K562 (cell line): ENCODE results near the gene PYGB. TPM values are rescaled to one million over a fixed set of nuclear protein-coding genes. Genes with fewer than 3 reads are reported as not detected.
A peak's percentile ranks its signal among the peaks of the same experiment; 100 is the strongest.

Experiments used
- ATAC-seq: fragments of 200-7000 bp; cut with Tn5 transposase; 3 replicates; pipeline ENCODE4 v1.9.1; 2020; ENCODE audit warnings: moderate library complexity
- BruUV-seq: library from RNA; stranded (reverse); fragments of 400-500 nt; replicated peaks from 2 replicates; lab custom pipeline; 2021; lab: Mats Ljungman, UMichigan
- CTCF ChIA-PET: fragments of 300-600 bp; formaldehyde crosslinking; extraction: SDS; loops from one replicate; lab custom pipeline; 2021; ENCODE audit warnings: low intra/inter-chr PET ratio; lab: Yijun Ruan, JAX
- POLR2A ChIA-PET: fragments of 300-600, 350-650 bp; sonication (Branson Sonifier 250); formaldehyde crosslinking; extraction: SDS; loops from one replicate; lab custom pipeline; 2021; ENCODE audit warnings: antibody characterized with exemption, inconsistent platforms; lab: Yijun Ruan, JAX
- DNase-seq, 4 experiments: peaks; one replicate each; pipeline versions ENCODE4 v3.0.0 to v3.0.0-alpha.2; 2011 to 2018; ENCODE audit warnings: low spot score in 3 of 4, mixed read lengths in 3 of 4; ENCODE audit errors: extremely low read depth in 1 of 4
- FAIRE-seq: peaks from 2 replicates; lab custom pipeline; 2011; peaks lifted over from hg19 to GRCh38; lab: Jason Lieb, UNC
- H2AFZ ChIP-seq: 2 replicates; pipeline ENCODE4 v1.6.0; 2011; ENCODE audit warnings: low read depth, low read length, control low read depth, inconsistent platforms
- H3K27ac ChIP-seq: fragments of 200-600 bp; 3 replicates; pipeline ENCODE4 v1.8.0; 2011; ENCODE audit warnings: low read depth, mild to moderate bottlenecking, control low read depth, inconsistent platforms, low read length, moderate library complexity, mixed read lengths; ENCODE audit errors: extremely low read depth
- H3K27me3 ChIP-seq, 2 experiments: fragments of 300-600 bp in 1 of 2; 2 replicates in 1 of 2; 3 replicates in 1 of 2; pipeline versions ENCODE4 v1.6.0 to v1.8.0; 2011; ENCODE audit warnings: inconsistent platforms in 2 of 2, low read length in 2 of 2, mild to moderate bottlenecking in 1 of 2, mixed read lengths in 1 of 2, moderate library complexity in 1 of 2; ENCODE audit not compliant: control insufficient read depth in 2 of 2, insufficient read depth in 2 of 2
- H3K36me3 ChIP-seq: fragments of 300-600 bp; 3 replicates; pipeline ENCODE4 v1.8.0; 2011; ENCODE audit warnings: mild to moderate bottlenecking, low read length, inconsistent platforms; ENCODE audit not compliant: control insufficient read depth, insufficient read depth
- H3K4me1 ChIP-seq, 2 experiments: fragments of 200-600 bp in 1 of 2; replicated peaks in 1 of 2; 2 replicates in 1 of 2; 3 replicates in 1 of 2; pipeline versions ENCODE4 v1.5.1 to v1.8.0; 2011; ENCODE audit warnings: inconsistent platforms in 2 of 2, low read length in 2 of 2, mild to moderate bottlenecking in 1 of 2, mixed read lengths in 1 of 2, moderate library complexity in 1 of 2; ENCODE audit not compliant: control insufficient read depth in 2 of 2, insufficient read depth in 2 of 2
- H3K4me2 ChIP-seq: 2 replicates; pipeline ENCODE4 v1.6.1; 2011; ENCODE audit warnings: low read length, control low read depth, inconsistent platforms, mixed read lengths; ENCODE audit not compliant: insufficient read depth
- H3K4me3 ChIP-seq: fragments of 200-600 bp; sonication (generic), shearing (Covaris generic); 2 replicates; pipeline ENCODE4 v1.5.1; 2016; ENCODE audit warnings: control low read depth, inconsistent platforms
- H3K79me2 ChIP-seq: fragments of 200-600 bp; 3 replicates; pipeline ENCODE4 v1.8.0; 2011; ENCODE audit warnings: low read length, inconsistent platforms; ENCODE audit not compliant: control insufficient read depth, insufficient read depth
- H3K9ac ChIP-seq, 2 experiments: 2 replicates each; pipeline versions ENCODE4 v1.6.0 to v1.6.1; 2011; ENCODE audit warnings: low read depth in 2 of 2, low read length in 2 of 2, control low read depth in 1 of 2, inconsistent platforms in 1 of 2, mild to moderate bottlenecking in 1 of 2, mixed read lengths in 1 of 2; ENCODE audit not compliant: insufficient read depth in 1 of 2
- H3K9me1 ChIP-seq: one replicate; pipeline ENCODE4 v1.6.0; 2011; ENCODE audit warnings: inconsistent platforms, mild to moderate bottlenecking, low read length, moderate library complexity; ENCODE audit not compliant: control insufficient read depth, insufficient read depth
- H3K9me3 ChIP-seq: replicated peaks from 2 replicates; pipeline ENCODE4 v1.5.1; 2011; ENCODE audit warnings: low read depth, low read length, inconsistent platforms; ENCODE audit not compliant: control insufficient read depth, insufficient read depth
- H4K20me1 ChIP-seq: replicated peaks from 2 replicates; pipeline ENCODE4 v1.6.1; 2011; ENCODE audit warnings: low read length, inconsistent platforms, mixed read lengths; ENCODE audit not compliant: control insufficient read depth, insufficient read depth
- ZBTB49 ChIP-seq: sonication (generic); formaldehyde crosslinking; IDR thresholded peaks from 2 replicates; pipeline ENCODE4 v1.8.0; 2022; ENCODE audit warnings: missing genetic modification reagents, mild to moderate bottlenecking, borderline replicate concordance
- WGBS: fragments of 100-300 bp; shearing (Covaris generic); methylation state at CpG from one replicate; pipeline ENCODE4 v1.1.6; 2016; ENCODE audit warnings: low coverage, mixed read lengths; ENCODE audit not compliant: insufficient coverage; ENCODE audit errors: missing lambda C conversion rate; 5-methylcytosine and 5-hydroxymethylcytosine counted together
- in situ Hi-C: fragments of 300-500 bp; cut with MboI; formaldehyde crosslinking; loops from 4 replicates; pipeline ENCODE4 v1.15.0; 2018; ENCODE audit warnings: inconsistent platforms, mixed read lengths
- intact Hi-C: fragments of 100-400 bp; cut with micrococcal nuclease; formaldehyde crosslinking; loops from 2 replicates; pipeline ENCODE4 v1.14.2; 2022
- polyA plus RNA-seq, 8 experiments: library from polyadenylated mRNA; depleted of rRNA in 4 of 8; stranded (reverse) in 5 of 8; unstranded in 3 of 8; fragments of >200 nt; fragmentation: Nextera tagmentation in 2 of 8; fragmentation: Illumina TruSeq in 1 of 8; extraction: Ambion mirVana in 2 of 8; extraction: Trizol in 1 of 8; gene quantifications; 2 replicates each; pipeline versions ENCODE4 v1.2.1 to v1.2.3, GENCODE V29; 2011 to 2014; ENCODE audit warnings: inconsistent platforms in 1 of 8, missing spikeins in 1 of 8
- total RNA-seq, 7 experiments: library from RNA; depleted of rRNA in 6 of 7; stranded (reverse); fragments of >200 nt in 6 of 7; fragmentation: Illumina TruSeq in 2 of 7; extraction: Trizol in 2 of 7; gene quantifications; 2 replicates each; pipeline versions ENCODE4 v1.2.1 to v1.2.3, GENCODE V29; 2011 to 2021; ENCODE audit warnings: low replicate concordance in 1 of 7

The PYGB gene
- total and polyA plus RNA-seq, 9 of the 15 experiments (the other 6 are each of a cell fraction or from before 2014, with no cell fraction given): 0.34 to 18.0 (median 9.8) TPM

- no peak for ATAC-seq
- in situ Hi-C loops: no loop called here
- peaks cover 20% of the 10 kb centered on the region; the same call in 2 of the 3 replicates for H3K36me3 ChIP-seq
- TF ChIP-seq ZBTB49 (CRISPR knock-in tag): no peak
- H3K9me3 ChIP-seq: no peaks in the 10 kb centered on the region
- FAIRE-seq: no peak
- intact Hi-C loops: no loop called here
- no peak for DNase-seq
- ChIA-PET POLR2A (no interaction called here), CTCF (no interaction called here)
- BruUV-seq: no TSS peak
- H3K4me2 ChIP-seq: no peak overlapping the region
- peaks cover 0 to 14% of the 10 kb centered on the region in 2 experiments; a peak in 2 of 5 replicates for H3K4me1 ChIP-seq
- H3K27ac ChIP-seq: no peak overlapping the region
- 83% methylated on average over 11 of the region's 22 CpGs for WGBS
- peak overlapping the region in 1 of 2 experiments; percentile 35; a peak in 1 of 4 replicates for H3K9ac ChIP-seq
- H2AFZ ChIP-seq: no peak overlapping the region
- peaks cover 5% of the 10 kb centered on the region; the same call in 1 of the 2 replicates for H4K20me1 ChIP-seq
- H3K4me3 ChIP-seq: no peak overlapping the region
- no peaks in the 10 kb centered on the region for H3K9me1 ChIP-seq
- H3K79me2 ChIP-seq: peaks cover 4% of the 10 kb centered on the region; the same call in 1 of the 3 replicates
- H3K27me3 ChIP-seq: no peaks in the 10 kb centered on the region
Observed at GRCh38 chr20:25207149-25207959, 40.5 kb upstream of the PYGB start.
